GM21367 (cell line): Measurements from ENCODE around the gene DUS1L.

Source experiments
- ATAC-seq: cut with Tn5 transposase; IDR thresholded peaks from one replicate; pipeline ENCODE4 v1.9.1; 2021; ENCODE audit not compliant: unreplicated experiment

DUS1L gene

DNA sequence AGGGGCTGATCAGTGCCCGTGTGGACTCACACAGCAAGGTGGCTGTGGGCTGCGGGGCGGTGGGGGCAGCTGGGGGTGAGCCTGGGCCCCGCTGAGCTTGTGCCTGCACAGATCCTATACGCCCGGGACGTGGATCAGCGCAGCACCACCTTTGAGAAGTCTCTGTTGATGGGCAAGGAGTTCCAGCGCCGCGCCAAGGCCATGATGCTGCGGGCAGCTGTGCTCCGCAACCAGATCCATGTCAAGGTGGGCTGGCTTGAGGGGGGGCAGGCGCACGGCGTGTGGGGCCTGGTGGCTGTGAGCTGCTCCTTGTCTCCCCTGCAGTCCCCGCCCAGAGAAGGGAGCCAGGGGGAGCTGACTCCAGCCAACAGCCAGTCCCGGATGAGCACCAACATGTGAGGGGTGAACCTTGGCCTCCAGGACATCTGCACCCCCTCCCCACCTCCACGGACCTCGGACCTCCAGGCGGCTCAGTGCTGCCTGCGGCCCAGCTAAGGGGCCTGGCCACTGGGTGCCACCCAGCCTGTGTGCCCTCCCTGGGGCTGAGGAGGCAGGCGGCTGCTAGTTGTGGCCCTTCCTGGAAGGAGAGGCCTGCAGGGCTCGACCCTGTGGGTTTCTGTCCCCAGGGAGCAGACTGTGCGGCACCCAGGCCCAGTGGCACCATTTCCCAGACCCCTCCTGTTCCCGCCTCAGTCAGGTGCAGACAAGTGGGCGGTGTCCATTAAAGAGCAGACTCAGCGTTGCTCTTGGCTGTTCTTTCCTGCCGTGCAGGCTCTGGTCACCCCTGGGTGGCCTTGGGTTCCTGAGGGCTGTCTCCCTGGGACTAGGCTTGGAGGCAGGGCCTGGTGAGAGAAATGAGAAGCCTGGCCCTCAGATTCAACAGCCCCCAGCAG is 8.6 kb downstream of the DUS1L start:
- no peak for ATAC-seq

DNA sequence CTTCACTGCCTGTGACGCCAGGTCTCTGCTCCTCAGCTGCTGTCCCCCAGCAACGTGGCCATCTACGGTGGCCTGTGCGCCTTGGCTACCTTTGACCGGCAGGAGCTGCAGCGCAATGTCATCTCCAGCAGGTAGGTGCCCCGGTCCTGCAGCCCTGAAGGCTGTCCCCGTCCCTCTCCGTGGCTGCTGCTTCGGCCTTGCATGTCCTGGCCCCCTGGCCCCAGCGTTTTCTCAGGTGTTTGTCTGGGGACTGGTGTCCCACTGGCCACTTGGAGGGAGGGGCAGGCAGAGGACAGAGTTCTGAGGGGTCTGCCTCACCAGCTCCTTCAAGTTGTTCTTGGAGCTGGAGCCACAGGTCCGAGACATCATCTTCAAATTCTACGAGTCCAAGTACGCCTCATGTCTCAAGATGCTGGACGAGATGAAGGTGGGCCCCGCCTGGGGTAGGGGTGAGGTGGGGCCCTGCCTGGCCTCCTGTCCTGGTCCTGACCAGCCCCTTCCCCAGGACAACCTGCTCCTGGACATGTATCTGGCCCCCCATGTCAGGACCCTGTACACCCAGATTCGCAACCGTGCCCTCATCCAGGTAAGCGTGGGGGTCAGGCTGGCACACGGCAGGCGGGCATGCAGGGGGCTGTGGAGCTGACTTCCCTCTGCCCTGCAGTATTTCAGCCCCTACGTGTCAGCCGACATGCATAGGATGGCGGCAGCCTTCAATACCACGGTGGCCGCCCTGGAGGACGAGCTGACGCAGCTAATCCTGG is 9.5 kb downstream of the DUS1L start:
- no peak for ATAC-seq

DNA sequence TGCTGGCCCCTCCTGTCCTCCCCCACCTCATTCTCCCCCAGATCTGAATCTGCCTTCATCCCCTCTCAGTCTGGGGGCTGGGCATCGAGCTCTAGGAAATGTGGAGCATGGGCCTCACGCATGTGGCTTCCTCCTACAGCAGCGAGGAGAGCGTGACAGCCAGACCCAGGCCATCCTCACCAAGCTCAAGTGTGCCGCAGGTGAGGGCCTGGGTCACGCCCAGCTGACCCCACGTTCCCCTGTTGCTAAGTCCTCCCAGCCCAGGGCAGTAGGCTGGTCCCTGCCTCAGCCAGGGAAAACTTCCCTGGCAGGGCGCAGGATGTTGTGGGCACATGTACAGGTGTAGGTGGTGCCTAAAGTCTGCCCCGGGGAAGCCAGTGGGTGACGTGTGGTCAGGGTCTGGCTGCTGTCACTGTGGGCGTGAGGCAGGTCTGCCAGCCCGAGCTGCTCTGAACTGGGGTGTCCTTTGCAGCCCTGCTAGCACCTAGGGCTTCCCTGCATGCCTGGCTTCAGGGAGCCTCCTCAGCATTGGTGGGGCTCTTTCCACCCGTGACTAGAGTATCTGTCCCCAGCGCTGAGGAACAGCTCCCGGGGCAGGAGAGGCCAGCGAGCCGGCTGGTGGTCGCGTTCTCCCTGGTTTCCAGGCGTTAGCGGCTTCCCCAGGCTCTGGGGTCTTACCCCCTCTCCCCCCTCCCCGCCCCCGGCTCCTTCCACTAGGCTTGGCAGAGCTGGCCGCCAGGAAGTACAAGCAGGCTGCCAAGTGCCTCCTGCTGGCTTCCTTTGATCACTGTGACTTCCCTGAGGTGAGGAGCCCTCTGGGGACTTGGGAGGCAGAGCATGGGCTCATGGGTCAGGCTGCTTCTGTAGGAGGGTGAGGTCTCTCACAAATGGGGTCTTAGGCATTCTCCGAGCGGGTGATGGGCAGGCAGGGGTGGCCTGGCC is 10.3 kb downstream of the DUS1L start:
- no peak for ATAC-seq

DNA sequence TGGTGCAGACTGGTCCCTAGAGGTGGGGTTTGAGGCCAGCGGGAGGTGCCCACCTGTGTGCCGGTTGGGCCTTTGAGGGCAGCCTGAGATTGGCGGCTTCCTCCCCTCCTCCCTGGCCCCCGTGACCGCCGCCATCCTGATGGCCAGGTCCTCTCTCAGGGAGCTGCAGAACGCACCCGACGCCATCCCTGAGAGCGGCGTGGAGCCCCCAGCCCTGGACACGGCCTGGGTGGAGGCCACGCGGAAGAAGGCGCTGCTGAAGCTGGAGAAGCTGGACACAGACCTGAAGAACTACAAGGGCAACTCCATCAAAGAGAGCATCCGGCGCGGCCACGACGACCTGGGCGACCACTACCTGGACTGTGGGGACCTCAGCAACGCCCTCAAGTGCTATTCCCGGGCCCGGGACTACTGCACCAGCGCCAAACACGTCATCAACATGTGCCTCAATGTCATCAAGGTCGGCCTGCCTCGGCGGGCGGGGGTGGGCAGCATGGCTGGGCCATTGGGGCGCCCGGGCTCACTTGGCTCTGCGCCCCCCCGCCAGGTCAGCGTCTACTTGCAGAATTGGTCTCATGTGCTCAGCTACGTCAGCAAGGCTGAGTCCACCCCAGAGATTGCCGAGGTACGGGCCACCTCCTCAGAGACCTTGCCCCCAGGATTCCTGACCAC is 11.1 kb downstream of the DUS1L start:
- no peak for ATAC-seq

DNA sequence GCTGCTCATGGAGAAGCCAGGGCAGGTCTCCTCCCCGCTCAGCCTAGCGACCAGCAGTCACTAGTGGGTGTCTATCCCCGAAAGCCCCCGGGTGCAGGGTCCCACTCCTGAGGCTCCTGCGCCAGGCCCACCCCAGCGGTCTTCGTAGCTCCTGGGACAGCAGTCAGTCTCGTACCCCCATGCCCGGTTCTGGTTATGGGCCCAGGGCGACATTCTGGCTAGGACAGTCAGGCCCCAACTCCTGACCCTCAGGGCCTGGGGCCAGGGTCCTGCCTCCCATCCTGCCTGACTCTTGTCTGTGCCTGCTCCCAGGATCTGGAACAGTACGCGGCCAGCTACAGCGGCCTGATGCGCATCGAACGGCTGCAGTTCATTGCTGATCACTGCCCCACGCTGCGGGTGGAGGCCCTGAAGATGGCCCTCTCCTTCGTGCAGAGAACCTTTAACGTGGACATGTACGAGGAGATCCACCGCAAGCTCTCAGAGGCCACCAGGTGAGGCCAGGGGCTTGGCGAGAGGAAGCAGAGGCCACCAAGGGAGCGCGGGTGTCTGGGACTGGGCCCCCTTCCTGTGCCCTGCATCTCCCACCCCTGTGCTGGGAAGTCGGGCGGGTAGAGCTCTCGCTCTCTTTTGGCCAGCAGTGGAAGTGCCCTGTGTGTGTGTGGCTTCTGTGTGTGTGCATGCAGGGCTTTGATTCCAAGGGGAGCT is 11.9 kb downstream of the DUS1L start:
- ATAC-seq = no peak

DNA sequence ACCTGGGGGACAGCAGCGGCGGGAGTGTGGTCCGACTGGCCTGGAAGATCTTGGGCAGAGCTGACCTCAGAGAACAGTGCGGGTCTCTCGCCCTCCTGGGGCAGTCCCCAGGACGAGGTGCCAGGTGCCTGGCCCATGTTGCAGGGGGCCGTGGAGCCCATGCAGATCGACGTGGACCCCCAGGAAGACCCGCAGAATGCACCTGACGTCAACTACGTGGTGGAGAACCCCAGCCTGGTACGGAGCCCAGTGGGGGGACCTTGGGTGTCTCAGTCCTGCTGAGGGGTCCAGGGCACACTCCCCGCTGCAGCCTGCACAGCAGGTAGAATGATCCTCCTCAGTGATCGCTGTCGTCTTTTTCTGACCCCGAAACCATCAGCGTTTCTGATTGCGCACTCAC is 12.5 kb downstream of the DUS1L start:
- no peak for ATAC-seq

DNA sequence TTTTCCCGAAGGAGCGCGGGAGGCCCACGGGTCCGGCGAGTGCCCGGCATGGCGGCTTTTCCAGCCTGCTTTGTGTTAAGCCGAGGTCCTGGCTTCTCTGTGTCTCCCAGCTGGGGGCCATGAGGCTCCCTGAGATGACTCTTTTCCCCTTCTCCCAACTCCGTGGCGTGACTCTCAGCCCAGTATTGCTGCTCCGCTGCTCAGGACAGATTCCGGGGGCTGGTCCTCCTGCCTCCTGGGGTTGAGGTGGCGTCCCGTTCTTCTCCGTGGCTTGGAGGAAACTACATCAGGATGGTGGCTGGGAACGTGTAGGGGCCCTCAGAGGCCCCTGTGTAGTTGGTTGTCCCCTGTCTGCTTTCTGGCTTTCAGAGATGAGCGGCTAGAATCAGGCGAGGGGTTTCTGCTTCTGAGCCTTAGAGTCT is 13.0 kb downstream of the DUS1L start:
- ATAC-seq = no peak

DNA sequence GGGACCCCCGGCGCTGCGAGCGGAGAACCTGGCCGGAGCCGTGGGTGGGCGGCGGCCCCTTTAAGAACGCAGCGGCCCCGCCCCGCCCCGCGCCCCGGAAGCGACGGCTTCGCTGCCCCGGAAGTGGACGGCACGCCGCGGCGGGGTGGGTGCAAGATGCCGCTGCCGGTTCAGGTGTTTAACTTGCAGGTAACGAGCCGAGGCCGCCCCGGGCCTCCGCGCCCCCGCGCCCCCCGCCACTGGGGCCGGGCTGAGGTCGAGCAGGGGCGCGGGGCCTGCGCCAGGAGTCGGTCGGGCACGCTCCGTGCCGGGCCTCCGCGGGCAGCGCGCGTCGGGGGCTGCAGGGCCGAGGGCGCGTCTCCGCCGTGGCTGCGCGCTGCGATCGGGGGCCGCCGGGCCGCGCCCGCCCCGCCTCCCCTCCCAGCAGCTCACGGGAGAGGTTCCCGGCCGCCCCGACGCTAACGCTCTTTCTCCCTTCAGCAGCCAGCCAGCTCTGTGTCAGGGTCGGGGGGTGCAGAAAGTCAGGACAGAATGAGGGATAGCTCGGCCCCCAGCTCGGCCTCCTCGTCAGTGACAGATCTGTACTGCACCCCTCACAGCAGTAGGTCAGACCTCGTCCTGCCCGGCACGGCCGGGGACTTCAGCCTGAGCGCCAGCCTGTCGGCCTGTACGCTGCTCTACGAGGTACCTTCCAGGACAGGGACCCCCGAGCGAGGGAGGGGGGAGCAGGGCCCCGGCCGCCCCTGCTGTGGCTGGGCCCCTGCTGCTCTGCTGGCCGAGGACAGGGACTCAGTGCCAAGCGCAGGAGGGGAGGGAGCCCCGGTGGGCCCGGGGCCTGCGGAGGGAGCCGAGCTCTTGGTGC is 13.6 kb downstream of the DUS1L start, which contains the start of the genes GPS1 and RFNG:
Gene GPS1, plus strand, starts transcription at position 123 of the 862 bp plus-strand sequence. Its CDS starts 34 bp downstream, at position 157.
Gene RFNG, minus strand, starts transcription at position 36 of the 862 bp plus-strand sequence. CDS start 45 bp downstream, outside the sequence.
- ATAC-seq = no peak

DNA sequence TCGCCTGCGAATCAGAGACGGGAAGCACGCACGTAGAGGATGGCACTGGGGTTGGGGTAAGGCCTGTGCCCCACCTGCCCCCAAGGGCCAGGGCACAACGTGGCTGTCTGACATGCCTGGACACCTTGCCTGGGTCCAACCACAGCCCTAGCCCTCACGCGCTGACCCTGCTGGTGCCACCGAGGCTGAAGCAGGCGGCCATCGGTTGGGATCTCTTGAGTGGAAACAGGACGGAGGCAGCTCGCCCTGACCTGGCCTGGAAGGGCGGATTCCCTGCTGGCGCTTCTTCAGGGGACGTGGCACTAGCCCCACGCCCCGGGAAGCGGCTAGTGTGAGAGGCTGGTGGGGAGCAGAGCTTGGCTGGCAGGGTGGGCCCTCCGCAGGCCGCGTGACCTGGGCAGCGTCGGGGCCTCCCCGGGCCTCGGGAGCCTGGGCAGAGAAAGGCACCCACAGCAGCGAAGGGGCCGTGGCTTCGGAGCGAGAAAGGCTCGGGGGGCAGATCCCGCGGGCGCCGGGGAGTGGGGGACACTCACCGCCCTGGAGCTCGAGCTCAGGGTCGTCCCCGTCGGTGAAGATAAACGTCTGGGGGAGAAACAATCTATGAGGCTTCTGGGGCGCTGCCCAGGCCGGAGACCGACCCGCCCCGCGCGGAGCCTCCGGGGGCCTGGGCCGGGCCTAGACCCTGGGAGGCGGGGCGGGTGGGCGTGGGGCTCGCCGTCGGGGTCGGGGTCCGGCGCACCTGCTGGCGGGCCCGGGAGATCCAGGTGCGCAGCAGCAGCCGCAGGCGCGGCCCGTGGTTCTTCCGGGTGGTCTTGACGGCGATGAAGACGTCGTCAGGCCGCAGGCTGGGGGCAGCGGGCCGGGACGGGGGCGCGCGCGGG is 14.6 kb downstream of the DUS1L start:
- ATAC-seq = no peak

DNA sequence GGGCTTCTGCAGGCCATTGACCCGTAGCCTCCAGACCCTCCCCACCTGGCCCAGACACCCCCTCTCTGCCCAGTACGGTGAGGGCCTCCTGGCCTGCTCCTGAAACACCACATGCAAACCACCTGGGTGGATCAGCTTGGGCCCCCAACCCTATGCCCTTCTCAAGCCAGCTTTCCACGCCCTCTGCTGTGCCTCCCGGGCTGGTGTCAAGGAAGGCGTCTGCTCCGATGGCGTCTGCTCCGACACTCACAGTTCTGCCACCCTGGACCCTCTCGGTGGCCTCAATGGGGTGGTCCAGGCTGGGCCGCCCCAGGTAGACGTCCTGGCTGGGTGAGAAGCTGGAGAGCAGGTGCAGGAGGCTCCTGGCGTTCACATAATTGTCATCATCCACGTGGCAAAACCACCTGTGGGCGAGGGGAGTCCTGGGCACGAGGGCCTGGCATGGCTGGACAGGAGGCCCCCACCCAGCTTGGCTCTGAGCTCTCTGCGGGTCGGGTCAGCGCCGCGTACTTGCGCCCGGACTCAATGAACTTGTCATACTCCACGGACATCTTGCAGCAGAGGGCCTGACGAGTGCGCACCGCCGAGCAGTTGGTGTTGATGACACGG is 15.3 kb downstream of the DUS1L start:
- ATAC-seq = no peak

DNA sequence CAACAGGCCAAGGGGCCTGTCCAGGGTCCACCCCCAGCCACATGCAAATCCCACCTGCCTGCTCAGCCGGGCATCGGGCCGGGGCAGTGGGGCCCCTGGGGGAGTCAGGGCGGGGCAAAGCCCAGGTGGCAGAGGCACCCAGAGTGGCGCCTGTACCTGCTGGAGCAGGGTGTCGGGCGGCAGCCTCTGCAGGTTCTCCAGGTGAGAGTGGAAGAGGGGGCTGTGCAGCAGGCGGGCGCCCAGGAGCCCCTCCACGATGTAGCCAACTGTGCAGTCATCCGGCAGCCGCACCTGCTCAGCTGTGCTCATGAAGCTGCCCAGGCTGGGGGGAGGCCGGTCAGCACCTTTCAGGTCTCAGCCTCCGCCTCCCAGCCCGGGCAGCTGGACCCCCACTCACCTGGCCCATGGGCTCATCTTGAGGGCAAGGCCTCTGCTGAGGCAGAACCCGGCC is 16.1 kb downstream of the DUS1L start:
- no peak for ATAC-seq

DNA sequence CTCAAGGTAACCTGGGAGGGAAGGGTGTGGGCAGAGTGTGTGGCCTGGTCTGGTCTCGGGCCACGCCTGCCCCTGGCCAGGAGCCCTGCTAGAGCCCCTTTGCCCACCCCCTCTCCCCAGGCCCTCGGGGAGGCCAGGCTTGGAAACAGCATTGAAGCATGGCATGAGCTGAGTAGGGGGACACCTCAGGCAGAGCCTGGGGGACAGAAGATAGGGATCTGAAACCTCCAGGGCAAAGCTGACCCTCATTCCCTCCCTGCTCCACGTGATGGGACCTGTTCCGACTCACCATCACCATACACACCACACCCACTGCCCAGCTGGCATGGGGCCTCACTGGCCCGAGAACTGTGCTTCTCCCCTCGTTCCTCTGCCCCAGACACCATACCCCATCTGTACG is 16.5 kb downstream of the DUS1L start:
- ATAC-seq = no peak

DNA sequence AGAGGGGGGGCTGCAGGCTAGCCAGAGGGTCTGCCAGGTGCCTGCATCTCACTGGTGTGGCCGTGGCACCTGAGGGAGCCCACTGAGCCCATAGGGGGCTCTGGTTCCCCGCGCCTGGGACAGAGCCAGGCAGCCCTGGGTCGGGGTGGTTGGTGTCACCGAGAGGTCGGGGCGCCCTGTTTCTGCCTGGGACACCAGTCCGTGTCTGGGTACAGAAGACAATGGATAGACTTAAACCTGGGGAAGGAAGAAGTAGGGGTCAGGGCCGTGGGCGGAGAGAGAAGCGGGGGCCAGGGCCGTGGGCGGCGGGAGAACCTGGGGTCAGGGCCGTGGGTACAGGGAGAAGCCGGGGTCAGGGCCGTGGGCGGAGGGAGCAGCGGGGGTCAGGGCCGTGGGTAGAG is 17.0 kb downstream of the DUS1L start:
- ATAC-seq = no peak

DNA sequence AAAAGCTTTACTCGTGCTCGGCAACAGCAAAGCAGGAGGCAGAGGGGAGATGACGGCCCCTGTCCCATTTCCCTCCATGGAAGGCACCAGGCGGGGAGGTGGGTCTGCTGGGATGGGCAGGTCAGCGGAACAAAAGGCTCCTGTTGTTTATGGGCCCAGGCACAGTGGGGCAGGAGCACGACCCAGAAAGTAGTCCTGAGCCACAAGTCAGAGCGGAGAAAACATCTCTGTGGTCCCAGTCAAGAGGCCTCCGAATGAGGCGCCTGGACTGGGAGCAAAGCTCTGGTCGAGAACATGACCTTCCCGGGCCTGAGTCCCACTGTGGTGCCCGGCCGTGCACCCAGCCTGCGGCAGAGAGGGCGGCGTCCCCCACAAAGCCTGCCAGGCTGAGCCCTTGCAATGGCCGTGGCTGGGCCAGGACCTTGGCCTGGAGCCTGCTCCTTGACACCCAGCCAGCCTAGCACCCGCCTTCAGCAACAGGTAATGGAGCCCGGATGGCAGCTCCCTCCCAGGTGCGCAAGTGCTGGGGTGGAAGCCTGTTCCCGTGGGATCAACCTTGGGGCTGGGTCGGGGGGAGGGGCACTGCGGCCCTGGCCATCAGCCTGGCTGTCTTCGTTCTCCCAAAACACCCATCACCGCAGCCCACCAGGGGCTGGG is 17.6 kb downstream of the DUS1L start:
- ATAC-seq = no peak

DNA sequence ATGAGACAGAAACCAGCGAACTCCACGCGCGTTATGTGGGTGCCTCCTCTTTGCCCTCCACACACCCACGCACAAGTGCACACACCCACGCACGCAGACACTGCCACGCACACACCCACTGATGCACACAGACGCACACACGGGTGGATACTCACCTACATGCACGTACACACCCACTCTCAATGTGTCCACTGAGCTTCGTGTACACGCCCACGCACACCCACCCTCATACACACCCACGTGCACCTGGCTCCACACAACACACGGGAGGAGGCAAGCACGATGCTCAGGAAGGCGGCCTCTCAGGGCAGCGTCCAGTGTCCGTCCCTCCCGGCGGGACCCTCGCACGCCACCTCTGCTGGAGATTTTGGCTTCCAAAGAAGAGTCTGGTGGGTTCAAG is 18.2 kb downstream of the DUS1L start:
- no peak for ATAC-seq

DNA sequence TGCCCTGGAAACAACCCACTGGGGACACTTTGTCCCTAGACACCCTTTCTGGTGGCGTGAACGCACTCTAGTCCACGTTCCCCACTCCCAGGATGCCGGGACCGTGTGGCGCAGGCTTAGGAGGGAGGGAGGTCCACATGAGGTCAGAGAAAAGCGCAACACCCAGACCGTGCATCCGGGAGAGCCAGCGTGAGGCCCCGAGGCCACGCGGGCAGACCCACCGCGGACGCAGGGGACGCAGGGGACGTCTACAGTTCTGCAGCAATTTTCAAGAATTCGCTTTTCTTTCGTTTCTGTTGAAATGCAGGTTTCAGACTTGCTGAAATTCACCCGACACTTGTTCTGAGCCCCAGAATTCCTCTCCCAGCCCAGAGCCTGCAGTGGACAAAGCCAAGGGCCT is 18.7 kb downstream of the DUS1L start:
- ATAC-seq = no peak
